Mesenchymal stem cell (in vitro differentiated cells and primary cell): Measurements from ENCODE around the gene MIA.

ENCODE experiments used
- DNase-seq: peaks from one replicate; pipeline ENCODE4 v3.0.0-alpha.2; 2013
- H2AFZ ChIP-seq: one replicate; pipeline ENCODE4 v1.6.1; 2013; ENCODE audit warnings: low read depth, mild to moderate bottlenecking, control low read depth, inconsistent platforms, low read length, moderate library complexity
- H2AK5ac ChIP-seq: 2 replicates; pipeline ENCODE4 v1.6.1; 2013; ENCODE audit warnings: low read length, moderate library complexity, mild to moderate bottlenecking, inconsistent platforms; ENCODE audit not compliant: severe bottlenecking
- H2BK120ac ChIP-seq: one replicate; pipeline ENCODE4 v1.6.1; 2013; ENCODE audit warnings: low read depth, mild to moderate bottlenecking, inconsistent platforms, low read length, moderate library complexity
- H2BK12ac ChIP-seq, 2 experiments: one replicate each; pipeline ENCODE4 v1.6.1; 2013; ENCODE audit warnings: inconsistent platforms in 2 of 2, low read length in 2 of 2, mild to moderate bottlenecking in 2 of 2, moderate library complexity in 2 of 2, control low read depth in 1 of 2
- H2BK15ac ChIP-seq: one replicate; pipeline ENCODE4 v1.6.1; 2013; ENCODE audit warnings: mild to moderate bottlenecking, low read depth, inconsistent platforms; ENCODE audit not compliant: poor library complexity, severe bottlenecking
- H2BK5ac ChIP-seq: 2 replicates; pipeline ENCODE4 v1.6.1; 2013; ENCODE audit warnings: low read depth, mild to moderate bottlenecking, low read length, control low read depth, inconsistent platforms; ENCODE audit not compliant: poor library complexity, severe bottlenecking
- H3K14ac ChIP-seq, 2 experiments: one replicate each; pipeline ENCODE4 v1.6.1; 2013; ENCODE audit warnings: inconsistent platforms in 2 of 2, low read length in 2 of 2, control low read depth in 1 of 2, mild to moderate bottlenecking in 1 of 2, moderate library complexity in 1 of 2
- H3K18ac ChIP-seq, 2 experiments: one replicate each; pipeline ENCODE4 v1.6.1; 2013; ENCODE audit warnings: inconsistent platforms in 2 of 2, low read length in 2 of 2, control low read depth in 1 of 2, low read depth in 1 of 2, mild to moderate bottlenecking in 1 of 2
- H3K23ac ChIP-seq, 2 experiments: one replicate each; pipeline ENCODE4 v1.6.1; 2013; ENCODE audit warnings: inconsistent platforms in 2 of 2, low read length in 2 of 2, mild to moderate bottlenecking in 2 of 2, moderate library complexity in 2 of 2, control low read depth in 1 of 2
- H3K27ac ChIP-seq: 2 replicates; pipeline ENCODE4 v1.5.1; 2013; ENCODE audit warnings: mild to moderate bottlenecking, moderate library complexity, low read length, control low read depth, inconsistent platforms; ENCODE audit not compliant: poor library complexity, severe bottlenecking
- H3K27me3 ChIP-seq, 2 experiments: 2 replicates each; pipeline versions ENCODE4 v1.6.1 to v1.7.0; 2013; ENCODE audit warnings: low read length in 2 of 2, mild to moderate bottlenecking in 2 of 2, moderate library complexity in 2 of 2, control low read depth in 1 of 2, inconsistent platforms in 1 of 2; ENCODE audit not compliant: control insufficient read depth in 1 of 2, insufficient read depth in 1 of 2
- H3K36me3 ChIP-seq, 2 experiments: 2 replicates each; pipeline versions ENCODE4 v1.6.1 to v1.7.0; 2013; ENCODE audit warnings: low read length in 2 of 2, control low read depth in 1 of 2, inconsistent platforms in 1 of 2, low read depth in 1 of 2, mild to moderate bottlenecking in 1 of 2; ENCODE audit not compliant: insufficient read depth in 2 of 2, control insufficient read depth in 1 of 2
- H3K4ac ChIP-seq, 2 experiments: one replicate each; pipeline ENCODE4 v1.6.1; 2013; ENCODE audit warnings: inconsistent platforms in 2 of 2, low read length in 2 of 2, mild to moderate bottlenecking in 2 of 2, moderate library complexity in 2 of 2, control low read depth in 1 of 2, low read depth in 1 of 2
- H3K4me1 ChIP-seq: 2 replicates; pipeline ENCODE4 v1.6.1; 2013; ENCODE audit warnings: low read depth, low read length, control low read depth; ENCODE audit not compliant: control insufficient read depth, insufficient read depth
- H3K4me2 ChIP-seq: 2 replicates; pipeline ENCODE4 v1.6.1; 2013; ENCODE audit warnings: low read length, mild to moderate bottlenecking, inconsistent platforms; ENCODE audit not compliant: poor library complexity, severe bottlenecking
- H3K4me3 ChIP-seq, 2 experiments: 2 replicates each; pipeline versions ENCODE4 v1.5.1 to v1.7.0; 2013; ENCODE audit warnings: low read length in 2 of 2, mild to moderate bottlenecking in 2 of 2, control low read depth in 1 of 2, low read depth in 1 of 2; ENCODE audit not compliant: insufficient read depth in 1 of 2
- H3K79me1 ChIP-seq: replicated peaks from 2 replicates; pipeline ENCODE4 v1.6.1; 2013; ENCODE audit warnings: mild to moderate bottlenecking, control low read depth, low read length, inconsistent platforms; ENCODE audit not compliant: poor library complexity, severe bottlenecking
- H3K9ac ChIP-seq: 2 replicates; pipeline ENCODE4 v1.7.0; 2013; ENCODE audit warnings: mild to moderate bottlenecking, low read length, moderate library complexity
- H3K9me3 ChIP-seq: 2 replicates; pipeline ENCODE4 v1.7.0; 2013; ENCODE audit warnings: mild to moderate bottlenecking, low read length; ENCODE audit not compliant: control insufficient read depth
- H4K8ac ChIP-seq: one replicate; pipeline ENCODE4 v1.6.1; 2013; ENCODE audit warnings: inconsistent platforms, mild to moderate bottlenecking, low read length, moderate library complexity
- H4K91ac ChIP-seq: one replicate; pipeline ENCODE4 v1.6.1; 2013; ENCODE audit warnings: mild to moderate bottlenecking, low read length, inconsistent platforms
- WGBS: methylation state at CpG from one replicate; pipeline ENCODE4 v1.1.7; 2013; ENCODE audit warnings: mixed read lengths; 5-methylcytosine and 5-hydroxymethylcytosine counted together

MIA gene

DNA sequence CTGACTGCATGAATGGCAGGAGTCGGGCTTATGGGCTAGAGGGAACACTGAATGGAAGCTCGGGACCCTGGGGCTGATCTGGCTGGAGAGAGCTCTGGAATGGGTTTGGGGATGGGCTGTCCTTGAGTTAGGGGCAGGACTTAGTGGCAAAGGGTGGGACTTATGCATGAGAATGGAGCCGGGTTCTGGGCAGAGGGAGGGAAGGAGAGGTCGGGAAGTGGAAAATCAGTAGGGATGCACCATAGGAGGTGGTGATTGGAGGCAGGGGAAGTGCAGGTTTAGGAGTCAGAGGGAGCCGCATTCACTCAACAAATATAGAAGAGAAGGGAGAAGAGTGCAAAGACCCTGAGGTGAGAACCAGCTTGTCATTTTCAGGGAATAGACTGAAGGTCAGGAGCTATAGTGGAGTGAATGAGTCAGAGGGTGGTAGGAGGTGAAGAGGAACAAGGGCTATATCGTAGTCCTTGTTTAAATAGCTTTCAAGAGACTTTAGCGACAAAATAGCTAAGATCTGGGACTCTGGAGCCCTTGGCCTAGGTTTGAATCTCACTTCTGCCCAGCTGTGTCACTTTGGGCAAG lies 3.5 kb downstream of the MIA start:
- H3K23ac ChIP-seq, result no peak overlapping the region
- no peak overlapping the region for H2BK120ac ChIP-seq
- H3K9ac ChIP-seq, result peak overlapping the region; percentile 94
- H3K14ac ChIP-seq, result no peak overlapping the region
- no peak overlapping the region for H2BK5ac ChIP-seq
- WGBS, result 8% methylated on average over 7 of the region's 7 CpGs
- peak overlapping the region; percentile 90 for H3K27ac ChIP-seq
- H3K9me3 ChIP-seq, result no peaks in the 10 kb centered on the region
- peak overlapping the region; percentile 85 to 86 for H3K4me3 ChIP-seq
- no peak overlapping the region for H2AFZ ChIP-seq
- H4K8ac ChIP-seq, result peak overlapping the region; percentile 66
- peaks cover 14% of the 10 kb centered on the region for H3K79me1 ChIP-seq
- peaks cover 1 to 4% of the 10 kb centered on the region in 2 experiments for H3K36me3 ChIP-seq
- peak overlapping the region; percentile 57 for H3K4me2 ChIP-seq
- H2BK12ac ChIP-seq, result no peak overlapping the region
- no peak overlapping the region for H4K91ac ChIP-seq
- no peak for DNase-seq
- no peaks in the 10 kb centered on the region for H3K27me3 ChIP-seq
- H2BK15ac ChIP-seq, result peak overlapping the region; percentile 0
- peak overlapping the region in 1 of 2 experiments; percentile 3 for H3K4ac ChIP-seq
- H2AK5ac ChIP-seq, result peak overlapping the region; percentile 40
- peak overlapping the region; percentile 0 to 50 for H3K18ac ChIP-seq
- H3K4me1 ChIP-seq, result peaks cover 9% of the 10 kb centered on the region

- WGBS, result 92% methylated on average over 5 of the region's 5 CpGs
- H3K27ac ChIP-seq, result no peak overlapping the region
- no peak overlapping the region for H2BK120ac ChIP-seq
- H2BK5ac ChIP-seq, result no peak overlapping the region
- no peak overlapping the region for H3K4me2 ChIP-seq
- DNase-seq, result no peak
- no peak overlapping the region for H2BK12ac ChIP-seq
- H3K27me3 ChIP-seq, result no peaks in the 10 kb centered on the region
- no peak overlapping the region for H2AK5ac ChIP-seq
- H3K79me1 ChIP-seq, result peaks cover 15% of the 10 kb centered on the region
- H3K14ac ChIP-seq, result no peak overlapping the region
- no peak overlapping the region for H3K23ac ChIP-seq
- H2AFZ ChIP-seq, result no peak overlapping the region
- H3K18ac ChIP-seq, result no peak overlapping the region
- H3K36me3 ChIP-seq, result peaks cover 9 to 13% of the 10 kb centered on the region in 2 experiments
- H3K9ac ChIP-seq, result no peak overlapping the region
- H4K8ac ChIP-seq, result no peak overlapping the region
- H2BK15ac ChIP-seq, result no peak overlapping the region
- H3K4me3 ChIP-seq, result no peak overlapping the region
- H3K4ac ChIP-seq, result no peak overlapping the region
- H3K4me1 ChIP-seq, result peaks cover 6% of the 10 kb centered on the region
- no peak overlapping the region for H4K91ac ChIP-seq
- H3K9me3 ChIP-seq, result no peaks in the 10 kb centered on the region
Observed at GRCh38 chr19:40780582-40780981, 5.3 kb downstream of the MIA start.

- Histone ChIP-seq H2BK120ac (no peak overlapping the region), H3K27me3 (no peaks in the 10 kb centered on the region), H3K18ac (no peak overlapping the region), H3K9ac (no peak overlapping the region), H2AK5ac (no peak overlapping the region), H3K4me2 (no peak overlapping the region), H2BK12ac (no peak overlapping the region), H3K79me1 (peaks cover 15% of the 10 kb centered on the region), H3K36me3 (peaks cover 12 to 15% of the 10 kb centered on the region in 2 experiments), H2BK15ac (no peak overlapping the region), H4K91ac (no peak overlapping the region), H3K4ac (no peak overlapping the region), H3K23ac (no peak overlapping the region), H3K4me3 (no peak overlapping the region), H3K4me1 (peaks cover 5% of the 10 kb centered on the region), H4K8ac (no peak overlapping the region), H3K27ac (no peak overlapping the region), H3K14ac (no peak overlapping the region), H2BK5ac (no peak overlapping the region), H2AFZ (no peak overlapping the region), H3K9me3 (no peaks in the 10 kb centered on the region)
- DNase-seq, result no peak
- WGBS, result 99% methylated on average over 5 of the region's 7 CpGs
Observed at GRCh38 chr19:40781140-40781539, 5.8 kb downstream of the MIA start.

DNA sequence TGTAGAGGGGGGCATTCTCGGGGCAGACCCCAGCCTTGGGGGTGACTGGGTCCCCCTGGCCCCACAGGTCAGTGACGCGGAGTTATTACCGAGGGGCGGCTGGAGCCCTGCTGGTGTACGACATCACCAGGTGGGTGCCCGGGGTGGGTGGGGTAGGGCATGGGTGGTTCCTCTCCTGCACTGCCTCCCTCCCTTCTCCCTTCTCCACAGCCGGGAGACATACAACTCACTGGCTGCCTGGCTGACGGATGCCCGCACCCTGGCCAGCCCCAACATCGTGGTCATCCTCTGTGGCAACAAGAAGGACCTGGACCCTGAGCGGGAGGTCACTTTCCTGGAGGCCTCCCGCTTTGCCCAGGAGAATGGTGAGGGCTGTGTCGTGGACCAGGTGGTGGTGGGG lies 8.4 kb downstream of the MIA start:
- no peak overlapping the region for H3K4me2 ChIP-seq
- DNase-seq, result no peak
- H3K4me3 ChIP-seq, result no peak overlapping the region
- H3K36me3 ChIP-seq, result peaks cover 15 to 27% of the 10 kb centered on the region in 2 experiments
- H2BK5ac ChIP-seq, result no peak overlapping the region
- no peak overlapping the region for H3K4ac ChIP-seq
- H2AK5ac ChIP-seq, result no peak overlapping the region
- no peak overlapping the region for H2BK120ac ChIP-seq
- no peak overlapping the region for H3K9ac ChIP-seq
- H3K27me3 ChIP-seq, result no peaks in the 10 kb centered on the region
- peaks cover 1% of the 10 kb centered on the region for H3K4me1 ChIP-seq
- no peak overlapping the region for H3K23ac ChIP-seq
- no peak overlapping the region for H2BK15ac ChIP-seq
- no peaks in the 10 kb centered on the region for H3K9me3 ChIP-seq
- H2BK12ac ChIP-seq, result no peak overlapping the region
- H3K79me1 ChIP-seq, result peaks cover 15% of the 10 kb centered on the region
- H3K14ac ChIP-seq, result no peak overlapping the region
- H4K91ac ChIP-seq, result no peak overlapping the region
- no peak overlapping the region for H2AFZ ChIP-seq
- H4K8ac ChIP-seq, result no peak overlapping the region
- H3K27ac ChIP-seq, result no peak overlapping the region
- no peak overlapping the region for H3K18ac ChIP-seq
- WGBS, result 95% methylated on average over 7 of the region's 14 CpGs
